DND-41 (cell line): ENCODE results near the gene DLG2.
"Not testable (repeated sequence)": the region's sequence is repeated elsewhere in the genome, so short reads cannot be mapped to it uniquely, and the experiment has no call there.

Experiments used
- EZH2 ChIP-seq: IDR thresholded peaks from 3 replicates; pipeline ENCODE4 v1.6.1; 2012; ENCODE audit warnings: borderline replicate concordance, low read depth, mild to moderate bottlenecking, moderate library complexity, low read length, inconsistent platforms; ENCODE audit not compliant: severe bottlenecking
- TF ChIP-seq, protein P1 (sequence below): IDR thresholded peaks from 2 replicates; pipeline ENCODE4 v1.5.1; 2012; ENCODE audit warnings: borderline replicate concordance, low read length, moderate library complexity, mild to moderate bottlenecking; ENCODE audit not compliant: poor library complexity, severe bottlenecking; ENCODE audit errors: extremely low read depth

DNA sequence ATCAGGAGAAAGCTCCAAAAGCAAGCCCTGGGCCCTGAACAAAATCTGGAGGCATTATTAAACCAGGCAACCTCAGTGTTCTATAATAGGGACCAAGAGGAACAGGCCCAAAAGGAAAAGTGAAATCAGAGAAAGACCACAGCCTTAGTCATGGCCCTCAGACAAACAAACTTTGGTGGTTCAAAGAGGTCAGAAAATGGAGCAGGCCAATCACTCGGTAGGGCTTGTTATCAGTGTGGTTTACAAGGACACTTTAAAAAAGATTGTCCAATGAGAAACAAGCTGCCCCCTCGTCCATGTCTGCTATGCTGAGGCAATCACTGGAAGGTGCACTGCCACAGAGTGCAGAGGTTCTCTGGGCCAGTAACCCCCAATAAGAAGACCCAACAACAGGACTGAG is 17.9 kb downstream of the DLG2 start:
- TF ChIP-seq, protein P1, sequence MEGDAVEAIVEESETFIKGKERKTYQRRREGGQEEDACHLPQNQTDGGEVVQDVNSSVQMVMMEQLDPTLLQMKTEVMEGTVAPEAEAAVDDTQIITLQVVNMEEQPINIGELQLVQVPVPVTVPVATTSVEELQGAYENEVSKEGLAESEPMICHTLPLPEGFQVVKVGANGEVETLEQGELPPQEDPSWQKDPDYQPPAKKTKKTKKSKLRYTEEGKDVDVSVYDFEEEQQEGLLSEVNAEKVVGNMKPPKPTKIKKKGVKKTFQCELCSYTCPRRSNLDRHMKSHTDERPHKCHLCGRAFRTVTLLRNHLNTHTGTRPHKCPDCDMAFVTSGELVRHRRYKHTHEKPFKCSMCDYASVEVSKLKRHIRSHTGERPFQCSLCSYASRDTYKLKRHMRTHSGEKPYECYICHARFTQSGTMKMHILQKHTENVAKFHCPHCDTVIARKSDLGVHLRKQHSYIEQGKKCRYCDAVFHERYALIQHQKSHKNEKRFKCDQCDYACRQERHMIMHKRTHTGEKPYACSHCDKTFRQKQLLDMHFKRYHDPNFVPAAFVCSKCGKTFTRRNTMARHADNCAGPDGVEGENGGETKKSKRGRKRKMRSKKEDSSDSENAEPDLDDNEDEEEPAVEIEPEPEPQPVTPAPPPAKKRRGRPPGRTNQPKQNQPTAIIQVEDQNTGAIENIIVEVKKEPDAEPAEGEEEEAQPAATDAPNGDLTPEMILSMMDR: not testable (repeated sequence)
- not testable (repeated sequence) for TF ChIP-seq EZH2
